GM23338 (cell line): ENCODE data around the gene CRTC1. TPM values are rescaled to one million over a fixed set of nuclear protein-coding genes. Genes with fewer than 3 reads are reported as not detected.

Experiments used
- ATAC-seq: fragments of 200-7000 bp; cut with Tn5 transposase; 3 replicates; pipeline ENCODE4 v1.9.1; 2020
- DNase-seq: peaks from one replicate; pipeline ENCODE4 v3.0.0-alpha.2; 2015; ENCODE audit warnings: low spot score
- H2AFZ ChIP-seq: fragments of 200-600 bp; sonication (generic); 2 replicates; pipeline ENCODE4 v1.8.0; 2016; ENCODE audit warnings: antibody characterized with exemption, mild to moderate bottlenecking, moderate library complexity
- H3F3A ChIP-seq: fragments of 200-600 bp; sonication (generic); replicated peaks from 2 replicates; pipeline ENCODE4 v1.8.0; 2017; ENCODE audit warnings: antibody characterized with exemption, mixed run types, low read depth
- H3K27ac ChIP-seq: fragments of 200-600 bp; sonication (generic); 2 replicates; pipeline ENCODE4 v1.6.1; 2016; ENCODE audit warnings: low read depth
- H3K27me3 ChIP-seq: fragments of 200-600 bp; sonication (generic); 2 replicates; pipeline ENCODE4 v1.8.0; 2016; ENCODE audit warnings: mild to moderate bottlenecking, mixed run types, moderate library complexity; ENCODE audit not compliant: insufficient read depth
- H3K36me3 ChIP-seq: fragments of 200-600 bp; sonication (generic); 2 replicates; pipeline ENCODE4 v1.8.0; 2016; ENCODE audit warnings: mild to moderate bottlenecking; ENCODE audit not compliant: insufficient read depth
- H3K4me1 ChIP-seq: fragments of 200-600 bp; sonication (generic); 2 replicates; pipeline ENCODE4 v1.8.0; 2016; ENCODE audit warnings: mild to moderate bottlenecking, moderate library complexity; ENCODE audit not compliant: insufficient read depth
- H3K4me2 ChIP-seq: fragments of 200-600 bp; sonication (generic); 2 replicates; pipeline ENCODE4 v1.7.1; 2017; ENCODE audit warnings: mixed run types
- H3K4me3 ChIP-seq: fragments of 200-600 bp; sonication (generic); 2 replicates; pipeline ENCODE4 v1.6.1; 2016; ENCODE audit warnings: mixed run types
- H3K79me2 ChIP-seq: fragments of 200-600 bp; sonication (generic); replicated peaks from 2 replicates; pipeline ENCODE4 v1.8.0; 2017; ENCODE audit warnings: mild to moderate bottlenecking; ENCODE audit not compliant: insufficient read depth
- H3K9me2 ChIP-seq: fragments of 200-600 bp; sonication (generic); 2 replicates; pipeline ENCODE4 v1.8.0; 2017; ENCODE audit not compliant: insufficient read depth
- H4K20me1 ChIP-seq: fragments of 200-600 bp; sonication (generic); replicated peaks from 2 replicates; pipeline ENCODE4 v1.8.0; 2017; ENCODE audit warnings: mild to moderate bottlenecking; ENCODE audit not compliant: insufficient read depth
- H3K27ac Mint-ChIP-seq: 2 replicates; pipeline ENCODE4 v1.8.0; 2020; ENCODE audit warnings: inconsistent platforms, mild to moderate bottlenecking, moderate library complexity, mixed read lengths
- H3K27me3 Mint-ChIP-seq: 3 replicates; pipeline ENCODE4 v1.8.0; 2022; ENCODE audit warnings: low read depth, mild to moderate bottlenecking, moderate library complexity, mixed read lengths, inconsistent platforms; ENCODE audit not compliant: insufficient read depth, poor library complexity
- H3K36me3 Mint-ChIP-seq: 3 replicates; pipeline ENCODE4 v1.8.0; 2021; ENCODE audit warnings: low read depth, mild to moderate bottlenecking, inconsistent platforms, moderate library complexity, mixed read lengths
- H3K4me1 Mint-ChIP-seq: 3 replicates; pipeline ENCODE4 v1.8.0; 2020; ENCODE audit warnings: mild to moderate bottlenecking, inconsistent platforms, mixed read lengths
- H3K4me3 Mint-ChIP-seq: 3 replicates; pipeline ENCODE4 v1.8.0; 2021; ENCODE audit warnings: moderate library complexity, mild to moderate bottlenecking, inconsistent platforms, mixed read lengths
- H3K9me3 Mint-ChIP-seq: 3 replicates; pipeline ENCODE4 v1.8.0; 2020; ENCODE audit warnings: moderate library complexity, mild to moderate bottlenecking, inconsistent platforms, mixed read lengths
- CREB1 ChIP-seq: fragments of 250-450 bp; sonication (Bioruptor Pico); IDR thresholded peaks from 2 replicates; pipeline ENCODE4 v1.5.0; 2020; ENCODE audit warnings: low read depth, mild to moderate bottlenecking, moderate library complexity
- EZH2 ChIP-seq: fragments of 200-600 bp; sonication (generic); IDR thresholded peaks from one replicate; pipeline ENCODE4 v1.8.0; 2017; ENCODE audit warnings: antibody characterized with exemption, mild to moderate bottlenecking, low read depth; ENCODE audit not compliant: unreplicated experiment
- EZH2phosphoT487 ChIP-seq: fragments of 200-600 bp; sonication (generic); IDR thresholded peaks from one replicate; pipeline ENCODE4 v1.8.1; 2018; ENCODE audit warnings: antibody characterized with exemption; ENCODE audit not compliant: unreplicated experiment
- JUNB ChIP-seq: IDR thresholded peaks from one replicate; pipeline ENCODE4 v1.6.1; 2016; ENCODE audit warnings: antibody characterized with exemption; ENCODE audit not compliant: unreplicated experiment
- NANOG ChIP-seq: IDR thresholded peaks from 2 replicates; pipeline ENCODE4 v1.6.1; 2016; ENCODE audit warnings: antibody characterized with exemption, borderline replicate concordance
- POLR2AphosphoS5 ChIP-seq: IDR thresholded peaks from 2 replicates; pipeline ENCODE4 v1.6.1; 2016; ENCODE audit warnings: antibody characterized with exemption, low read depth
- STAT1 ChIP-seq: IDR thresholded peaks from one replicate; pipeline ENCODE4 v1.6.1; 2016; ENCODE audit warnings: antibody characterized with exemption; ENCODE audit not compliant: unreplicated experiment
- ZNF114 ChIP-seq: fragments of 250-450 bp; sonication (Bioruptor Pico); IDR thresholded peaks from 2 replicates; pipeline ENCODE4 v1.5.0; 2020; ENCODE audit warnings: mild to moderate bottlenecking, moderate library complexity
- ZNF331 ChIP-seq: fragments of 250-450 bp; sonication (Bioruptor Pico); IDR thresholded peaks from 2 replicates; pipeline ENCODE4 v1.5.0; 2020; ENCODE audit warnings: low read depth, mild to moderate bottlenecking, moderate library complexity
- polyA plus RNA-seq: library from polyadenylated mRNA; unstranded; fragments of >200 nt; fragmentation: Nextera tagmentation; extraction: Ambion mirVana; gene quantifications from 2 replicates; pipeline ENCODE4 v1.2.1, GENCODE V29; 2016
- total RNA-seq: library from RNA; depleted of rRNA; stranded (reverse); fragments of >200 nt; shearing (Covaris generic); gene quantifications from 2 replicates; pipeline ENCODE4 v1.2.3, GENCODE V29; 2014
- TF ChIP-seq, protein P1 (sequence below): fragments of 250-450 bp; sonication (Bioruptor Pico); IDR thresholded peaks from 2 replicates; pipeline ENCODE4 v1.5.0; 2020; ENCODE audit warnings: mild to moderate bottlenecking, moderate library complexity
- TF ChIP-seq, protein P2 (sequence below): IDR thresholded peaks from 2 replicates; pipeline ENCODE4 v1.6.1; 2016; ENCODE audit warnings: antibody characterized with exemption
- TF ChIP-seq, protein P3 (sequence below), 2 experiments: fragments of 200-600 bp in 1 of 2; sonication (generic) in 1 of 2; conservative IDR thresholded peaks; 2 replicates each; pipeline versions ENCODE4 v1.5.1 to v1.6.1; 2016 to 2017; ENCODE audit warnings: antibody characterized with exemption in 2 of 2, low read depth in 2 of 2, mild to moderate bottlenecking in 2 of 2, moderate library complexity in 1 of 2
- TF ChIP-seq, protein P4 (sequence below): IDR thresholded peaks from one replicate; pipeline ENCODE4 v1.6.1; 2018; ENCODE audit warnings: antibody characterized with exemption; ENCODE audit not compliant: unreplicated experiment

Gene CRTC1
- total and polyA plus RNA-seq, 2 experiments from 2014 or later = 5.4 to 8.4 TPM

DNA sequence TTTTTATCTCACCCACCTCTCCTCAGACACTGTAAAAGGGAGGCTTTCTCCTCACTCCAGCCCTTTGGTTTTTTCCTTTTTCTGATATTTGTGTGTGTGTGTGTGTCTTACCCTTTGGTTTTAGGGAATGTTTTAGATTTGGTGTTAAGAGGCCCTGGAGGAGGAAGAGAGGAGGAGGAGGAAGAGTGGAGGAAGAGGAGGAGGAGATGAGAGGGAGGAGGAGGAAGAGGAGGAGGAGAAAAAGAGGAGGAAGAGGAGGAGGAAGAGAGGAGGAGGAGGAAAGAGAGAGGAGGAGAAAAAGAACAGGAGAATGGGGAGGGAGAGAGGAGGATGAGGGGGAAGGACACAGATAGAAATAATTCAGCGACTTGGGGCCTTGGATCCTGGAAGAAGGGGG lies 36.1 kb upstream of the CRTC1 start:
- Mint-ChIP-seq H3K27ac (no peak overlapping the region), H3K27me3 (peaks cover 21% of the 10 kb centered on the region), H3K4me3 (no peak overlapping the region), H3K4me1 (peaks cover 48% of the 10 kb centered on the region), H3K36me3 (peaks cover 4% of the 10 kb centered on the region; the same call in 2 of the 3 replicates), H3K9me3 (no peaks in the 10 kb centered on the region; the same call in 1 of the 3 replicates)
- DNase-seq (no peak), ATAC-seq (no peak)
- H4K20me1 ChIP-seq = peaks cover 10% of the 10 kb centered on the region
- no peak for TF ChIP-seq ZNF114 (CRISPR knock-in tag)
- no peak for TF ChIP-seq ZNF331
- TF ChIP-seq, protein P1, sequence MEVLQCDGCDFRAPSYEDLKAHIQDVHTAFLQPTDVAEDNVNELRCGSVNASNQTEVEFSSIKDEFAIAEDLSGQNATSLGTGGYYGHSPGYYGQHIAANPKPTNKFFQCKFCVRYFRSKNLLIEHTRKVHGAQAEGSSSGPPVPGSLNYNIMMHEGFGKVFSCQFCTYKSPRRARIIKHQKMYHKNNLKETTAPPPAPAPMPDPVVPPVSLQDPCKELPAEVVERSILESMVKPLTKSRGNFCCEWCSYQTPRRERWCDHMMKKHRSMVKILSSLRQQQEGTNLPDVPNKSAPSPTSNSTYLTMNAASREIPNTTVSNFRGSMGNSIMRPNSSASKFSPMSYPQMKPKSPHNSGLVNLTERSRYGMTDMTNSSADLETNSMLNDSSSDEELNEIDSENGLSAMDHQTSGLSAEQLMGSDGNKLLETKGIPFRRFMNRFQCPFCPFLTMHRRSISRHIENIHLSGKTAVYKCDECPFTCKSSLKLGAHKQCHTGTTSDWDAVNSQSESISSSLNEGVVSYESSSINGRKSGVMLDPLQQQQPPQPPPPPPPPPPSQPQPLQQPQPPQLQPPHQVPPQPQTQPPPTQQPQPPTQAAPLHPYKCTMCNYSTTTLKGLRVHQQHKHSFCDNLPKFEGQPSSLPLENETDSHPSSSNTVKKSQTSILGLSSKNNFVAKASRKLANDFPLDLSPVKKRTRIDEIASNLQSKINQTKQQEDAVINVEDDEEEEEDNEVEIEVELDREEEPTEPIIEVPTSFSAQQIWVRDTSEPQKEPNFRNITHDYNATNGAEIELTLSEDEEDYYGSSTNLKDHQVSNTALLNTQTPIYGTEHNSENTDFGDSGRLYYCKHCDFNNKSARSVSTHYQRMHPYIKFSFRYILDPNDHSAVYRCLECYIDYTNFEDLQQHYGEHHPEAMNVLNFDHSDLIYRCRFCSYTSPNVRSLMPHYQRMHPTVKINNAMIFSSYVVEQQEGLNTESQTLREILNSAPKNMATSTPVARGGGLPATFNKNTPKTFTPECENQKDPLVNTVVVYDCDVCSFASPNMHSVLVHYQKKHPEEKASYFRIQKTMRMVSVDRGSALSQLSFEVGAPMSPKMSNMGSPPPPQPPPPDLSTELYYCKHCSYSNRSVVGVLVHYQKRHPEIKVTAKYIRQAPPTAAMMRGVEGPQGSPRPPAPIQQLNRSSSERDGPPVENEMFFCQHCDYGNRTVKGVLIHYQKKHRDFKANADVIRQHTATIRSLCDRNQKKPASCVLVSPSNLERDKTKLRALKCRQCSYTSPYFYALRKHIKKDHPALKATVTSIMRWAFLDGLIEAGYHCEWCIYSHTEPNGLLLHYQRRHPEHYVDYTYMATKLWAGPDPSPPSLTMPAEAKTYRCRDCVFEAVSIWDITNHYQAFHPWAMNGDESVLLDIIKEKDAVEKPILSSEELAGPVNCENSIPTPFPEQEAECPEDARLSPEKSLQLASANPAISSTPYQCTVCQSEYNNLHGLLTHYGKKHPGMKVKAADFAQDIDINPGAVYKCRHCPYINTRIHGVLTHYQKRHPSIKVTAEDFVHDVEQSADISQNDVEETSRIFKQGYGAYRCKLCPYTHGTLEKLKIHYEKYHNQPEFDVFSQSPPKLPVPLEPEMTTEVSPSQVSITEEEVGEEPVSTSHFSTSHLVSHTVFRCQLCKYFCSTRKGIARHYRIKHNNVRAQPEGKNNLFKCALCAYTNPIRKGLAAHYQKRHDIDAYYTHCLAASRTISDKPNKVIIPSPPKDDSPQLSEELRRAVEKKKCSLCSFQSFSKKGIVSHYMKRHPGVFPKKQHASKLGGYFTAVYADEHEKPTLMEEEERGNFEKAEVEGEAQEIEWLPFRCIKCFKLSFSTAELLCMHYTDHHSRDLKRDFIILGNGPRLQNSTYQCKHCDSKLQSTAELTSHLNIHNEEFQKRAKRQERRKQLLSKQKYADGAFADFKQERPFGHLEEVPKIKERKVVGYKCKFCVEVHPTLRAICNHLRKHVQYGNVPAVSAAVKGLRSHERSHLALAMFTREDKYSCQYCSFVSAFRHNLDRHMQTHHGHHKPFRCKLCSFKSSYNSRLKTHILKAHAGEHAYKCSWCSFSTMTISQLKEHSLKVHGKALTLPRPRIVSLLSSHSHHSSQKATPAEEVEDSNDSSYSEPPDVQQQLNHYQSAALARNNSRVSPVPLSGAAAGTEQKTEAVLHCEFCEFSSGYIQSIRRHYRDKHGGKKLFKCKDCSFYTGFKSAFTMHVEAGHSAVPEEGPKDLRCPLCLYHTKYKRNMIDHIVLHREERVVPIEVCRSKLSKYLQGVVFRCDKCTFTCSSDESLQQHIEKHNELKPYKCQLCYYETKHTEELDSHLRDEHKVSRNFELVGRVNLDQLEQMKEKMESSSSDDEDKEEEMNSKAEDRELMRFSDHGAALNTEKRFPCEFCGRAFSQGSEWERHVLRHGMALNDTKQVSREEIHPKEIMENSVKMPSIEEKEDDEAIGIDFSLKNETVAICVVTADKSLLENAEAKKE (CRISPR knock-in tag) = no peak
- no peak for TF ChIP-seq EZH2phosphoT487
- TF ChIP-seq NANOG = no peak
- TF ChIP-seq, protein P2, sequence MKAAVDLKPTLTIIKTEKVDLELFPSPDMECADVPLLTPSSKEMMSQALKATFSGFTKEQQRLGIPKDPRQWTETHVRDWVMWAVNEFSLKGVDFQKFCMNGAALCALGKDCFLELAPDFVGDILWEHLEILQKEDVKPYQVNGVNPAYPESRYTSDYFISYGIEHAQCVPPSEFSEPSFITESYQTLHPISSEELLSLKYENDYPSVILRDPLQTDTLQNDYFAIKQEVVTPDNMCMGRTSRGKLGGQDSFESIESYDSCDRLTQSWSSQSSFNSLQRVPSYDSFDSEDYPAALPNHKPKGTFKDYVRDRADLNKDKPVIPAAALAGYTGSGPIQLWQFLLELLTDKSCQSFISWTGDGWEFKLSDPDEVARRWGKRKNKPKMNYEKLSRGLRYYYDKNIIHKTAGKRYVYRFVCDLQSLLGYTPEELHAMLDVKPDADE = no peak
- TF ChIP-seq JUNB = no peak
- TF ChIP-seq CREB1 (CRISPR knock-in tag) = no peak
- TF ChIP-seq POLR2AphosphoS5 = no peak
- TF ChIP-seq EZH2 = no peak
- TF ChIP-seq, protein P3, sequence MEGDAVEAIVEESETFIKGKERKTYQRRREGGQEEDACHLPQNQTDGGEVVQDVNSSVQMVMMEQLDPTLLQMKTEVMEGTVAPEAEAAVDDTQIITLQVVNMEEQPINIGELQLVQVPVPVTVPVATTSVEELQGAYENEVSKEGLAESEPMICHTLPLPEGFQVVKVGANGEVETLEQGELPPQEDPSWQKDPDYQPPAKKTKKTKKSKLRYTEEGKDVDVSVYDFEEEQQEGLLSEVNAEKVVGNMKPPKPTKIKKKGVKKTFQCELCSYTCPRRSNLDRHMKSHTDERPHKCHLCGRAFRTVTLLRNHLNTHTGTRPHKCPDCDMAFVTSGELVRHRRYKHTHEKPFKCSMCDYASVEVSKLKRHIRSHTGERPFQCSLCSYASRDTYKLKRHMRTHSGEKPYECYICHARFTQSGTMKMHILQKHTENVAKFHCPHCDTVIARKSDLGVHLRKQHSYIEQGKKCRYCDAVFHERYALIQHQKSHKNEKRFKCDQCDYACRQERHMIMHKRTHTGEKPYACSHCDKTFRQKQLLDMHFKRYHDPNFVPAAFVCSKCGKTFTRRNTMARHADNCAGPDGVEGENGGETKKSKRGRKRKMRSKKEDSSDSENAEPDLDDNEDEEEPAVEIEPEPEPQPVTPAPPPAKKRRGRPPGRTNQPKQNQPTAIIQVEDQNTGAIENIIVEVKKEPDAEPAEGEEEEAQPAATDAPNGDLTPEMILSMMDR (conservative IDR thresholded peaks at IDR 0.05; ENCODE audit: low read depth in 2 of 2) = no peak
- TF ChIP-seq, protein P4, sequence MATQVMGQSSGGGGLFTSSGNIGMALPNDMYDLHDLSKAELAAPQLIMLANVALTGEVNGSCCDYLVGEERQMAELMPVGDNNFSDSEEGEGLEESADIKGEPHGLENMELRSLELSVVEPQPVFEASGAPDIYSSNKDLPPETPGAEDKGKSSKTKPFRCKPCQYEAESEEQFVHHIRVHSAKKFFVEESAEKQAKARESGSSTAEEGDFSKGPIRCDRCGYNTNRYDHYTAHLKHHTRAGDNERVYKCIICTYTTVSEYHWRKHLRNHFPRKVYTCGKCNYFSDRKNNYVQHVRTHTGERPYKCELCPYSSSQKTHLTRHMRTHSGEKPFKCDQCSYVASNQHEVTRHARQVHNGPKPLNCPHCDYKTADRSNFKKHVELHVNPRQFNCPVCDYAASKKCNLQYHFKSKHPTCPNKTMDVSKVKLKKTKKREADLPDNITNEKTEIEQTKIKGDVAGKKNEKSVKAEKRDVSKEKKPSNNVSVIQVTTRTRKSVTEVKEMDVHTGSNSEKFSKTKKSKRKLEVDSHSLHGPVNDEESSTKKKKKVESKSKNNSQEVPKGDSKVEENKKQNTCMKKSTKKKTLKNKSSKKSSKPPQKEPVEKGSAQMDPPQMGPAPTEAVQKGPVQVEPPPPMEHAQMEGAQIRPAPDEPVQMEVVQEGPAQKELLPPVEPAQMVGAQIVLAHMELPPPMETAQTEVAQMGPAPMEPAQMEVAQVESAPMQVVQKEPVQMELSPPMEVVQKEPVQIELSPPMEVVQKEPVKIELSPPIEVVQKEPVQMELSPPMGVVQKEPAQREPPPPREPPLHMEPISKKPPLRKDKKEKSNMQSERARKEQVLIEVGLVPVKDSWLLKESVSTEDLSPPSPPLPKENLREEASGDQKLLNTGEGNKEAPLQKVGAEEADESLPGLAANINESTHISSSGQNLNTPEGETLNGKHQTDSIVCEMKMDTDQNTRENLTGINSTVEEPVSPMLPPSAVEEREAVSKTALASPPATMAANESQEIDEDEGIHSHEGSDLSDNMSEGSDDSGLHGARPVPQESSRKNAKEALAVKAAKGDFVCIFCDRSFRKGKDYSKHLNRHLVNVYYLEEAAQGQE = no peak
- no peak for TF ChIP-seq STAT1
- no peak overlapping the region for H3K4me2 ChIP-seq
- H3F3A ChIP-seq = peaks cover 3% of the 10 kb centered on the region; the same call in 1 of the 2 replicates
- H3K9me2 ChIP-seq = no peaks in the 10 kb centered on the region; the same call in 1 of the 2 replicates
- no peak overlapping the region for H2AFZ ChIP-seq
- H3K27ac ChIP-seq = no peak overlapping the region
- H3K27me3 ChIP-seq = no peaks in the 10 kb centered on the region
- peaks cover 20% of the 10 kb centered on the region; the same call in 1 of the 2 replicates for H3K4me1 ChIP-seq
- no peaks in the 10 kb centered on the region for H3K36me3 ChIP-seq
- H3K79me2 ChIP-seq = peaks cover 8% of the 10 kb centered on the region; the same call in 1 of the 2 replicates
- no peak overlapping the region for H3K4me3 ChIP-seq
